GM21390 (cell line): Measurements from ENCODE around the gene MAN2B1.
"Not testable (repeated sequence)": the region's sequence is repeated elsewhere in the genome, so short reads cannot be mapped to it uniquely, and the experiment has no call there.

Source experiments
- ATAC-seq: cut with Tn5 transposase; IDR thresholded peaks from one replicate; pipeline ENCODE4 v1.9.1; 2021; ENCODE audit not compliant: unreplicated experiment

MAN2B1 gene

GRCh38 chr19:12666265-12667048 is at the start of gene MAN2B1, which contains the start of gene WDR83:
Gene MAN2B1, minus strand, starts transcription at chr19:12666742. Its CDS starts 41 bp downstream, at chr19:12666701.
Gene WDR83, plus strand, starts transcription at chr19:12666807. Its CDS starts 2,984 bp downstream, at chr19:12669791.
- no peak for ATAC-seq

- ATAC-seq, result no peak
Observed at GRCh38 chr19:12715929-12716328, 49.4 kb upstream of the MAN2B1 start.

- no peak for ATAC-seq
Observed at GRCh38 chr19:12715102-12715501, 48.6 kb upstream of the MAN2B1 start.

GRCh38 chr19:12713304-12713703 is 46.8 kb upstream of the MAN2B1 start:
- not testable (repeated sequence) for ATAC-seq

- not testable (repeated sequence) for ATAC-seq
Observed at GRCh38 chr19:12712077-12712476, 45.5 kb upstream of the MAN2B1 start.

GRCh38 chr19:12711187-12711586 is 44.6 kb upstream of the MAN2B1 start:
- no peak for ATAC-seq

- no peak for ATAC-seq
Observed at GRCh38 chr19:12708641-12709040, 42.1 kb upstream of the MAN2B1 start.

GRCh38 chr19:12706332-12706718 is 39.8 kb upstream of the MAN2B1 start:
- no peak for ATAC-seq

- ATAC-seq, result no peak
Observed at GRCh38 chr19:12705654-12706331, 39.3 kb upstream of the MAN2B1 start.

GRCh38 chr19:12705169-12705568 is 38.6 kb upstream of the MAN2B1 start:
- no peak for ATAC-seq

- no peak for ATAC-seq
Observed at GRCh38 chr19:12703046-12703445, 36.5 kb upstream of the MAN2B1 start.

- no peak for ATAC-seq
Observed at GRCh38 chr19:12701596-12702282, 35.2 kb upstream of the MAN2B1 start.

GRCh38 chr19:12698138-12698537 is 31.6 kb upstream of the MAN2B1 start:
- ATAC-seq, result no peak

- ATAC-seq, result not testable (repeated sequence)
Observed at GRCh38 chr19:12697425-12697824, 30.9 kb upstream of the MAN2B1 start.

GRCh38 chr19:12696366-12697335 is 30.1 kb upstream of the MAN2B1 start, which contains the start of gene FBXW9:
Gene FBXW9, minus strand, starts transcription at chr19:12696631. Its CDS starts 50 bp downstream, at chr19:12696581.
- peak; percentile 75 for ATAC-seq

- ATAC-seq, result peak; percentile 24
Observed at GRCh38 chr19:12695997-12696365, 29.4 kb upstream of the MAN2B1 start.

GRCh38 chr19:12695514-12695913 is 29.0 kb upstream of the MAN2B1 start:
- ATAC-seq, result no peak

GRCh38 chr19:12695096-12695495 is 28.6 kb upstream of the MAN2B1 start:
- no peak for ATAC-seq

- ATAC-seq, result no peak
Observed at GRCh38 chr19:12694641-12695040, 28.1 kb upstream of the MAN2B1 start.

- ATAC-seq, result no peak
Observed at GRCh38 chr19:12692960-12693359, 26.4 kb upstream of the MAN2B1 start.
